ENCODE data around the gene PSME1.

DNA sequence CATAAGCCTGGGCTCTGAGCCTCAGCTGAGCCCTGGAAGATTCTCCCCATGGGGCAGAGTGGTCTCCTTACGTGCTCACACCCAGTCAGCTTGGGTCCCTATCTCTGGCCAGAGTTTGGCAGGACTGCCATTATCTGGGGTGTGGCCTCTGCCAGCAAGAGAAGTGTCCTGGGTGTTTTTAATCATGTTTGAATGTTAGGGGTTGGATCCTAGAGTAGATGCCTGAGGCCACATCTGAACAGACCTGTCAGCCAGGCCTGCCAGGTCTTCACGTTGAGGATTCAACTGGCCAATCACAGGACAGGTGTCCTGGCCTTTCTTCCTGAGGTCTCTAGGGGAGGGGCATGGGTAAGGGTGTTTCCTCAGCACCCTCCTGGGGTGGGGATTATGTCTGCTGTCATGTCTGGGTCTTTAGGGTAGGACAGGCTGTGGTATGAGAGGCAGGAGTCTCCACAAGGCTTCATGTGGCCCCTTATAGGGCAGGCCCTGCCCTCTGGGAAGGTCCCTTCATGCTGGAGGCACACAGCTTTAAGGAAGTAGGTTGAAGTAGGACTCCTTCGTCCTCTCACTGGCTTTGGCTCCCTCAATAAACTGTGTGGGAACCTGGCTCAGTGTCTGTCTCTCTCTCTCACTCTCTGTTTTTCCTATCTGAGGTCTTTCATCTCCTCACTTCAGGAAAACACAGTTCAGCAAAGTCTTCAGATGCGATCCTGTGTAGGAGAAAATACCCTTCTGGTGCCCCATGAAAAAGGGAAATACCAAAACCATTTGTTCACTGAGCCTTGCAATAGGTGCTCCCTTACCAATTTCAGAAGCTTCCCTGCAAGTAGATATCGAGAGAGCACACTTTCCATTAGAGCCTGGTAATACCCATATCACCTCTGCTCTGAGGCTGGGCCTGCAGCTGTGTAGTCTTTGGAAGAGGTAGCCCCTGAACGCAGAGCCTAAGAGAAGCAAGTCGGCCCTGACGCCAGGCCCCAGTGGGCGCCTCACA lies 12.3 kb upstream of the PSME1 start:
- TF ChIP-seq, protein P1, sequence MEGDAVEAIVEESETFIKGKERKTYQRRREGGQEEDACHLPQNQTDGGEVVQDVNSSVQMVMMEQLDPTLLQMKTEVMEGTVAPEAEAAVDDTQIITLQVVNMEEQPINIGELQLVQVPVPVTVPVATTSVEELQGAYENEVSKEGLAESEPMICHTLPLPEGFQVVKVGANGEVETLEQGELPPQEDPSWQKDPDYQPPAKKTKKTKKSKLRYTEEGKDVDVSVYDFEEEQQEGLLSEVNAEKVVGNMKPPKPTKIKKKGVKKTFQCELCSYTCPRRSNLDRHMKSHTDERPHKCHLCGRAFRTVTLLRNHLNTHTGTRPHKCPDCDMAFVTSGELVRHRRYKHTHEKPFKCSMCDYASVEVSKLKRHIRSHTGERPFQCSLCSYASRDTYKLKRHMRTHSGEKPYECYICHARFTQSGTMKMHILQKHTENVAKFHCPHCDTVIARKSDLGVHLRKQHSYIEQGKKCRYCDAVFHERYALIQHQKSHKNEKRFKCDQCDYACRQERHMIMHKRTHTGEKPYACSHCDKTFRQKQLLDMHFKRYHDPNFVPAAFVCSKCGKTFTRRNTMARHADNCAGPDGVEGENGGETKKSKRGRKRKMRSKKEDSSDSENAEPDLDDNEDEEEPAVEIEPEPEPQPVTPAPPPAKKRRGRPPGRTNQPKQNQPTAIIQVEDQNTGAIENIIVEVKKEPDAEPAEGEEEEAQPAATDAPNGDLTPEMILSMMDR (IDR thresholded peaks at IDR 0.05; ENCODE audit: insufficient read depth, low read length) = no peak
- TF ChIP-seq GABPA (IDR thresholded peaks at IDR 0.05; ENCODE audit: low read depth) (no peak), POLR2AphosphoS5 (IDR thresholded peaks at IDR 0.05; ENCODE audit: low read depth) (no peak)
